Stimulated activated CD8-positive, alpha-beta memory T cell treated with anti-CD3 and anti-CD28 coated beads, Interleukin-4, amount 100 ng/mL, for 4 hours (primary cell): ENCODE measurements around the gene CYTH1.
"Not testable (repeated sequence)": the region's sequence is repeated elsewhere in the genome, so short reads cannot be mapped to it uniquely, and the experiment has no call there.

Source experiments
- DNase-seq, 2 donors: peaks; one replicate each; pipeline ENCODE4 v3.0.0-alpha.2; 2020; ENCODE audit warnings: low read depth in 2 of 2, low spot score in 1 of 2

Gene CYTH1

DNA sequence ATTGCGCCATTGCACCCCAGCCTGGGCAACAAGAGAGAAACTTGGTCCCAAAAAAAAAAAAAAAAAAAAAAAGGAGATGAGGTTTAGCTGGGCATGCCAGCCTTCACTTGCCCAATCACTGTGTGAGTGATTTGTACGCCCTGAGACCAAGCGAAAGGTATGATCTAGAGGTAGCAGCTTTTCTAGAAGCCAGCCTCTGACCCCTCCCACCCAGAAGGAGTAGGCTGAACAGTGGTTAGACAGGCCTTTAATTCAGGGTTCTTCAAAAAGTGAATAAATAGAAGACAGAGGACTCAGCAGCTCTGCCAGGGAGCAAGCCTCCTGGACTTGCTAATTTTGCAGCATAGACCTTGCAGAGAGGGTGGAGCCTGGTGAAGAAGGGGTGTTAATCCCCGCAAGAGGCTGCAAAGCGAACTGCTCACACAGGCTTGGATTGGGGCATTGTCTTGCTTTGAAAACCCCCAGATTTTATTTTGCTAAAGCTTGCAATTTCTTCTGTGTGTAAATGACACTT lies 7.1 kb upstream of the CYTH1 start:
- DNase-seq = no peak

DNA sequence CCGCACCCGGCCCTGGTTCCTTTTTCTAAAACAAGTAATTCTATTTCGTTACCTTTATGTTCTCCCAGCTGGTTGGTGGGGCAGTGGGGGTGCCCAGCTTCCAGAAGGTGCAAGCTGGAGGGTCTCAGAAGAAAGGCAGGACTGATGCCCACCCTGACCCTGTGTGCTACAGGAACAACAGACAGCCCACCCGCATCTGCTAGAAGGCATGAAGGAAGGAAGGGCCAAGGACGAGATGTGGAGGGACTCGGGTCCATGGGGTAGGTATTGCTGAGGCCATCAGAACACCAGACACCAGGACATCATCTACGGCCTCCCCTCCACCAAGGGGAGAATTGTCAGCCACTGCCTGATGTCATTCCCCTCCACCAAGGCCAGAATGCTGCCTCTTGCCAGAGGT lies 6.4 kb upstream of the CYTH1 start:
- no peak for DNase-seq

DNA sequence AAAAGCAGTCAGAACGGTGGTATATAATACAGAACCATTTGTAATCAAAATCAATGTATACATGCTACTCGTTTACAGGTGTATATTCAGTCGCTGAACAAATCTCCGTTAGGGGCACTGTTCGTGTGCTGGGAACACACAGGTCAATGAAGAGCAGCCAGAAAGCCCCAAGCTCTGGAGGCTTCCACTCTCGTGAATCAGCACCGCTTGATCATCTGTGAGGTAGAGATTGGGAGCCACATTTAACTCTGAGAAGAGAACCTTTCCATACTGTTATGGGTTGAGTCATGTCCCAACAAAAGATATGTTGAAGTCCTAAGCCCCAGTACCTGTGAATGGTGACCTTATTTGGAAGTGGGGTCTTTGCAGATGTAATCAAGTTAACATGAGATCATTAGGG lies 5.4 kb upstream of the CYTH1 start:
- no peak for DNase-seq

DNA sequence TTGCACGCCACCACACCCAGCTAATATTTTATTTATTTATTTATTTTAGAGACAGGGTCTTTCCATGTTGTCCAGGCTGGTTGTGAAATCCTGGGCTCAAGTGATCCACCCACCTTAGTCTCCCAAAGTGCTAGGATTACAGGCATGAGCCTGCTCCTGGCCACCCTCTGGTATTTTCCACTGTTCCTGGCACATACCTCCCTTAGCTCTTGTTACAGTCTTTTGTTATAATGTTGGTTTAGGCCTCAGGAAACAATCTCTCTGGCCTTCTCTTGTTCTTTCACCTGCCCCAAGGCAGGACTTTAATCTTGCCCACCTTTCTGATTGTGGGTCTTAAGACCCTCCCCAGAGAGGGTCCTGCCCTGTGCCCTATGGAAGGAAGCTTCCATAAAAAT lies 3.6 kb upstream of the CYTH1 start:
- no peak for DNase-seq

DNA sequence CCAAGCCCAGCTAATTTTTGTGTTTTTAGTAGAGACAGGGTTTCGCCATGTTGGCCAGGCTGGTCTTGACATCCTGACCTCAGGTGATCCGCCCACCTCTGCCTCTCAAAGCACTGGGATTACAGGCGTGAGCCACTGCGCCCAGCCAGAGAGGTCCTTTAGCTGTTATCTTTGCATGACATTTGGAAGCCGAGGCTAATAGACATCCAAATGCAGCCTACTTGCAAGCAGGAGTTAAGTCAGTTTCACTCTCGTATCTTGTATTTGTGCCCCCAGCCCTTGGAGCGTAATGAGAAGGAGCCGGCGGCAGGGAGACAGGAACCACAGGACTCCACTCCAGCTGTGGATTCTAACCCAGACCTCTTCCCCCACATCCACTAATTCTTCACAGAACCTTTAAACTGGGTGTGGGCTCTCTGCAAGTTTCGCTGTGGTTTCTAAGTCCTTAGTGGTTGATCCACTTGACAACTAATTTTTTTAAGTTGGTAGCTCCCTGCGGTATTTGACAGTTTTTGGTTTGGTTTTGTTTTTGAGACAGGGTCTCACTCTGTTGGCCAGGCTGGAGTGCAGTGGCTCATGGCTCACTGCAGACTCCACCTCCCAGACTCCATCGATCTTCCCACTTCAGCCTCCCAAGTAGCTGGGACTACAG lies 3.1 kb upstream of the CYTH1 start:
- no peak for DNase-seq

DNA sequence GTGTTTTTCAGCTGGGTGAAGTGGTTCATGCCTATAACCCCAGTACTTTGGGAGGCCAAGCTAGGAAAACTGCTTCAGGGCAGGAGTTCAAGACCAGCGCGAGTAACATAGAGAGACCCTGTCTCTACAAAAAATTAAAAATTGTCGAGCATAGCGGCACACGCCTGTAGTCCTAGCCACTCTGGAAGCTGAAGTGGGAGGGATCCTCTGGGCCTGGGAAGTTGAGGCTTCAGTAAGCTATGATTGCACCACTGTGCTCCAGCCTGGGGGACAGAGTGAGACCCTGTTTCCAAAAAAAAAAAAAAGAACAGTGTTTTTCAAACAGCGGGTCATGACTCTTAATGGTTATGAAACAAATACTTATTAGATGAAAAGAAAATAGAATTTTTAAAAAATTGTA lies 2.3 kb upstream of the CYTH1 start:
- DNase-seq = no peak

DNA sequence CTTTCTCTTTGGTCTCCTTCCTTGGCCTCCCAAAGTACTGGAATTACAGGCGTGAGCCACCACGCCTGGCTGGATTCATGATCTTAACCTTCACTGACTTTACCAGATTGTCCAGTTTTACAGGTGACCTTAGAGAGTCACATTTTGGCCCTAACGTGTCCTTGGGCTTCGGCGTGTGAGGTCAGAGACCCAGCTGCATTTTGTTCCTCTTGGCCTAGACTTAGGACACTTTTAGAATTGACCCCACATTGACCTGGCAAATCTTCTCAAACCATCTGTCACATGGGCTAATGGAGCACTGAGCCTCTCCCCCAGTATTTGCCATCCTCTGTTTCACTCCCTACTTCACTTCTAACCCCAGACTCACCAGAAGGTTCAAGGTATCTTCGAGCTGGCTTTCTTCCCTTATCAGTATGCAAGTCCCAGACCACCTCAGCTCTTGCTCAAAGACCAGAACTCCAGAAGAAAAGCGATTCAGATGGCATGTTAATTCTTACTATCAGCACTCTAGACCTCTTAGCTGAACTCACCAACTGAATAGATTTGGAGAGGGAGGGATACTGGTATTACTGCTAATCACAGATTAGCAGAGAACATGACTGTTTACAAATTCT lies 1.7 kb upstream of the CYTH1 start:
- no peak for DNase-seq

DNA sequence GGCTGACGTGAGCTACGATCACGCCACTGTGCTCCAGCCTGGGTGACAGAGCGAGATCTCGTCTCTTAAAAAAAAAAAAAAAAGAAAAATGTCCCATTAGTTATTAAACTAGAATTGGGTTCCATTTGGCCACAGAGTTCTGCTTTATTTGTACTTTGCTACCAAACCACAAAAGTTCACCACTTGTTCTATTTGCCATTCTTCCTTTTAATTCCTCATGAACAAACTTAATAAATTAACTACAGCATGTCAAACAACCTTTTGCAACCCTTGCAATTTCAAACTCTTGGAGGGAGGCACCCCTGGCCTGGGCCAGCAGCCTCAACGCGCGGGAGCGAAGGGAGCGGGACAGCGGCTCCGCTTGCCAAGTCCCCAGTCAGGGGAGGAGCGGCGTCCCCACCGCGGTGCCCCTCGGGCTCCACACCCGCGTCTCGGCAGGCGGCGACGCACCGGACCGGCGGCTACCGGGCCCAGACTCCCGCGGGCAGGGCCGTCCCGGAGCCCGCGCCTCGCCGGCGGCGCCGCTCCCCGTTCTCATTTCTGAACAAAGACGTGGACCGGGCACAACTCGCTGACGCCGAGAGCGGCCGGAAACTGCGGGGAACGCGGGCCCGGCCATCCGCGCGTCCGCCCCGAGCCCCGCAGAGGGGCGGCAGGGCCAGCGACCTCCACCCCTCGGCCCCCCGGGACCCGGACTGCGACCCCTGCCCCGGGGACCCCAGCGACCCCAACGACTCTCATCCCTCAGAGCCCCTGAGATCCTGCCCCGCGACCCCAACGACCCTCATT lies 775 bp downstream of the CYTH1 start:
- DNase-seq = no peak

DNA sequence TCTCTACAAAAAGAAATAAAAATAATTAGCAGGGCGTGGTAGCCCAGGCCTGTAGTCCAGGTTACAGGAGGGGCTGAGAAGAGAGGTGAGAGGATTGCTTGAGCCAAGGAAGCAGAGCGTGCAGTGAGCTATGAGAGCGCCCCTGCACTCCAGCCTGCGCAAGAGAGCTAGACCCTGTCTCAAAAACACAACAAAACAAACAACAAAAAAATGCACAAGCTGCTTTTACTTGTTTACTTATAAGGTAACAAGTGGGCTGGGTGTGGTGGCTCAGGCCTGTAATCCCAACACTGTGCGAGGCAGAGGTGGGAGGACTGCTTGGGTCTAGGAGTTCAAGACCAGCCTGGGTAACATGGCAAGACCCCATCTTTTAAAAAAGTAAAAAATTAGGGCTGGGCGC lies 1.7 kb downstream of the CYTH1 start:
- no peak for DNase-seq

DNA sequence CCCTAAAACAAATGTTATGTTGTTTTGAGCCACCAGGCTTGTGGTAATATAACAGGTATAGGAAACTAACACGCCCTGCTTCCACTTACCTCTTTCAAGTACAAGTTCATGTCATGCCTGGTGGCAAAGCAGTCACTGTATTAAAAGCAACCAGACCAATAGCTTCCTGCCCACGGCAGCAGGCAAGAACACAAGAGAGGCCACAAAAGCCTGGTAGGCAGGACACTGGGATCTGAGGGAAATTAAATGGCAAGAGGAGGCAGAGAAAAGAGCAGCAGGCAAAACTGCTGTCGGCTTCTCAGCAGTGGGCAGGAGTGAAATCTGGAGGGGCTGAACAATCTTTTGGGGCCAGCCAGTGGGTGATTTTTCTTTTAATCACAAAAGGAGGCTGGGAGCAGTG lies 2.2 kb downstream of the CYTH1 start:
- DNase-seq = no peak

DNA sequence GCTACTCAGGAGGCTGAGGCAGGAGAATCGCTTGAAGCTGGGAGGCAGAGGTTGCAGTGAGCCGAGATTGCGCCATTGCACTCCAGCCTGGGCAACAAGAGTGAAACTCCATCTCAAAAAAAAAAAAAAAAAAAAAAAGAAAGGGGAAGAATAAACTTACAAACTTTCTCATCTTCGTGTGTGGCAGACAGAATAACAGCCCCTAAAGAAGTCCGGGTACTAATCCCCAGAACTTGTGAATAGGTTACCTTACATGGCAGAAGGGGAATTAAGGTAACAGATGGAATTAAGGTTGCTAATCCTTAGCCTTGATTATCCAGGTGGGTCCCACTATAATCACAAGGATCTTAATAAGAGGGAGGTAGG lies 2.8 kb downstream of the CYTH1 start:
- not testable (repeated sequence) for DNase-seq

DNA sequence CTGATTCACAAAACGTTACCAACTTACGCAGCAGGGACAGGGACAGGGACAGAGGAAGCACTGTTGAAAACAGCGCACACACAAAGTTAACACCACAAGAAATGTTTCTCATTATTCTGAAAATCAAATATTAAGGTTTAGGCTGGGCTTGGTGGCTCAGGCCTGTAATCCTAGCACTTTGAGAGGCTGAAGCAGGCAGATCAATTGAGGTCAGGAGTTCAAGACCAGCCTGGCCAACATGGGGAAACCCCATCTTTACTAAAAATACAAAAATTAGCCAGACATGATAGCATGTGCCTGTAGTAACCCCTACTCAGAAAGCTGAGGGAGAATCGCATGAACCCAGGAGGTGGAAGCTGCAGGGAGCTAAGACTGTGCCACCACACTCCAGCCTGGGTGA lies 4.2 kb downstream of the CYTH1 start:
- DNase-seq = no peak

DNA sequence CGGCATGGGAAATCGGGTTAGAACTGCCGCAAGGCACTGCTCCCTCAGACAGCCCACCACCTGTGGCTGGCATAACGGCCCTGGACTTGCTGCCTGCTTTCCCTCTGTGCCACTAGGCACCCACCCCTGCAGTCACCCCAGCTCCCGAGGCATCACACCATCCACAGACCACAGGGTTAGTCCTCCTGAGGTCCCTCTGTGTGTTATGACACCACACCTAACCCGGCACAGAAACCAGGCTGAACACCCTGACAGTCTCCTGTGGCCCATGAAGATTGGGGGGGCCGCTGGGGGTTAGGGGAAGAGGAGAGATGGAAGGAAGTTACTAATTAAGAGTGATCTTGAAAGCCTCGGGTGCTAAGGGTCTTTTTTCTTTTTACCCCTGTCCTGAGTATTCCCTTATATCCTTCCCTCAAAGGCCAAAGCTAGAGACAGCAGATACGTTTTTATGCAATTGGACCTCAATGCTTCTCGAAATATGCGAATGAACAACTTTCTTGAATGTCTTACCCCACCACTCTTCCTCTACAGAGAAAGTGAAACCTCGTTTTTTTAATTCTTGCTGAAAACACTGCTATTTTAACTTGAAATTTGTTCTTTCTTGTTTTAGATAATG lies 7.0 kb downstream of the CYTH1 start:
- DNase-seq = no peak

DNA sequence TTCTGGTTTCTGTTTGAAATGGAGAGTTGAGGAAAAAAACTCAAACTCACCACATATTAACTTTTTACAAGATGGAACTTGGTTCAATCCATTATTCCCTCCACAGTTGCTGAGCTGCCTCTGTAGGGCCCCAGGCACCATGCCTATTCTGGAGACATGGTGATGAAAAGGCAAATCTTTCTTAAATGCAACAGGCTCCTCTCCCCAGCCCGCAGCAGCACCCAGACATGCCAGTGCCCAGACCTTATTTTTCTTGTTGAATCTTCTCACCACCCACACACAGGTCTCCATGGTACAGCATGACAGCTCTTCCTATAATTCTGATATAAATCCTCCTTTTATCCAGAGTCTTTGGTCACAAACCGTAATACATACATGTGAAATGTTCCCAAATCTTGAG lies 7.6 kb downstream of the CYTH1 start:
- DNase-seq = no peak

DNA sequence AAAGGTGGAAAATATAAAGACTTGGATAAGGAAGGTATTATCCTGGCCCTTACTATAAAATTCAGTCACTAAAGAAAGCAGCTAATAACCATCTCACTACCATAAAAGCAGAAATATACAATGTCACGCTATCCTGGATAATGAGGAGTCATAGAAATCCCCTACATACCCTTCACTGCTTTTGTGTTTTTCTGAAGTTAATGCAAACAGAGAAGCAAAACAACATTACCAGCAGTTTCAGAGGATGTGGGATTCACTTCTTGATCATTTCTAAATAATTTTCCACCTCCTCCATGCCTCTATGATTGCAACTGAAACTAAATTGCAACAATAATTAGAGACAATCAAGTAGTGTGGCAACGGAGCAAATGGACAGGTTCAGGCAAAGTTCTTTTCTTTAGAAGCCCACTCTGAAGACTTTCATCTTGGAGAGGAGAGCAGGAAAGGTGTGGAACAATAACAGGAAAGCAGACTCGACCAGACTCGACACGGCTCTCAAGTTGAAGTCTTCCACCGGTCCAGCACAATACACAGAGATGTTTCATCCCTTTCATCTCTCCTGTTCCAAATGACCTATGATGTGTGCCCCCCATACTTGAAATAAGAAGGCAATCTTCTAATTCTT lies 10.2 kb downstream of the CYTH1 start:
- no peak for DNase-seq

DNA sequence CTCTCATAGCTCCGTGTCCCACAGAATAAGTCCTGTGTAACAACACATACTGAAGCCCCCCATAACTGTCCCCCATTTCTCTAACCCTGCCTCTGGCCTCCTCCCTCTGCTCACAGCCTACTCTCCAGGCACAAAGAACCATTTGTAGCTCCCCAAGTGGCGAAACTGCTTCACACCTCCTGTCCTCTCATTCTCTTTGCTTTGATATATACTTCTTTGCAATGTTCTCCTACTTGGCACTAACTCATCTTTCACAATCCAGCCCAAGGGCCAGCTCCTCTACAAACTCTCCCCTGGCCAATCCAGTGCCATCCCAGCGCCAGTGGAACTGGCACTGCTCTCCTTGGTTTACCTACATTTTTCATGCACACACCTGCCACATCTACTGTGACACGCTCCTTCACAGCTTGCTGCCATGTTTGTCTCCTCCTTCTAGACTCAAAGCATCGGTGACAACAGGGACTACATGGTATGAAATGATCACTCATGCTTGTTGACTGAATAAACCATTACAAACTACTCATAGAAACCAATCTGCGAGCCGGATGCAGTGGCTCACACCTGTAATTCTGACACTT lies 12.8 kb downstream of the CYTH1 start:
- no peak for DNase-seq

DNA sequence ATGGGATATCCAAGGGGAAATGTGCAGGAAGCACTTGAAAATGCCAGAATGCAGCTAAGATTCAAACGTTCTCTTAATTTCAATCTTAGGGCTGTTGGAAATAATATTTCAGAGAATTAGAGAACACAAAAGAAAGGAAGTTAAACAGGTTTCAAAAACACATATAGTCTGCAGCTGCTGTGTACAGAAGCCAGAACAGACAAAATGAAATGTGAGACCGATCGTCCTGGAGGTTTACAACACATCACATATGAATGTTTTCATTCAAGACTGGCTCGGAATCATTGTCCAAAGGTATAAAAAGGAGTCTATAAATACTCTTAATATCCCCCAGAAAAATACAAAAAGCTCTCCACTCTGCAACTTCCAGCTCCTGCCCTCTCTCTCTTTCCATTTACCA lies 14.3 kb downstream of the CYTH1 start:
- no peak for DNase-seq

DNA sequence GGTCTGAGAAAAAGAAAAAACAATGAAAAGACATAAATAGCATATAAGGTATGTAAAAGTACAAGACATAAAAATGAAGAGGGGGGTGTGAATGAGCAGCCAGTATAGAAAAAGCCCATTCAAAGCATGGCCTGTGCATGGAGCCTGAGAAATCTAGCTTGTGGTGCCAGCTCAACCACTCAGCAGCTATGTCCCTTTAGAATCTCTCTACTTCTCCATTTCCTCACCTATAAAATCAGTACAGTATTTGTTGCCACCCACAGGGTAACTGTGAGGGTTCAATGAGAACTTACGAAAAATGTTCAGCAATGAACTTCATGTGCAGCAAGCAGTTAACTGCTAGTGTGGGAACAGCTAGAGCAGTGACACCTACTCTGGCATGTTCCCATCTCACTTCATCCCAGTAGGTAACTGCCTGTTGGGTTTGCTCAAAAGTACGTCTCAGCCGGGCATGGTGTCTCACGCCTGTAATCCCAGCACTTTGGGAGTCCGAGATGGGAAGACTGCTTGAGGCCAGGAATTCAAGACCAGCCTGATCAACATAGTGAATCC lies 15.3 kb downstream of the CYTH1 start:
- DNase-seq = no peak

DNA sequence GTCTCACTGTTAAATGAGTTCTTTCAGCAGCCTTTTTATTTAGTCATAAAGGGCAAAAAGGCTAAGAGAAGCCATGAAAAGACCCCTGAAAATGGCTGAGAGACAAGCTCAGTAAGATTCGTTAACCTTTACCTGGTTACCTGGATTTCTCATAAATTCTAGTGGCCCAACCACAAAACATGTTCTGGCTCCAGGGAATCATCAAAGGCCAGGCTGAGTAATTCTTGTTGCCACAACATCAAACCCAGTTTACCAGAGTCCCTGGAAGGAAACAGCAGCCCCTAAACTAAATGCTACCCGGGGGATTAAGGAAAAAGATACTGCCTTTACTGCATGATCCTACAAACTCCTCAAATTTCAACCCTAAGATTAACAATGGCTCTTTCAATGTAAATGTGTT lies 15.8 kb downstream of the CYTH1 start:
- DNase-seq = no peak

DNA sequence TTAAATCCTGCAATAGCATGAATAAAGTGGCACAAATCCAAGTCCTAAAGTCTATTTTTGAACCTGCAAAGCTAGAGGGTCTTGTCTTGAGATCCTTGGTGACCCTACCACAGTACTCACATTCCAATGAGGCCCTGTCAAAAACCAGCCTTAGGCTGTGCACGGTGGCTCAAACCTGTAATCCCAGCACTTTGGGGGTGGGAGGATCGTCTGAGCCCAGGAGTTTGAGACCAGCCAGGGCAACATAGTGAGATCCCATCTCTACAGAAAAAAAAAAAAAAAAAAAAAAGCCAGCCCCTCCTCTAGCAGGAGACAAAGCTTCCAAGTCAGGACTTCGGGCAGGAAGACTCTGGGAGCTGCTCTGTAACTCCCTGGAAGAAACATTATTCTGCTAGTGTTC lies 16.3 kb downstream of the CYTH1 start:
- DNase-seq = no peak

DNA sequence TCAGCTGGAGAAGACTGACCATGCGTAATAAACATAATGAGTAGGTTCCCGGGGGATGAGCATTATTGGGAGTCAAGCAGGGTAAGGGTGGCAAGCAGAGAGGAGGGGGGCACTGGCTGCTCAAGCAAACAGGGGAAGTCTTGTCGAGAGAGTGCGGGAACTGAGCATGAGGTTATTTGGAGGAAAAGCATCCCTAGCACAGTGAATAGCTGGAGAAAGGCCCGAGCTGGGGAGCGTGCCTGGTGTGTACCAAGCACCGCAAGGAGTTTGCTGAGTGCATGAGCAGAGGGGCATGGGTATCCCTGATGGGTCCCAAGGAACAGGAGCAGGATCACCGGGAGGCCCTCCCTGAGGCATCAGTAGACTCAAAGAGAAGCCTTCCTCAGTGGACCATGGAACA lies 17.2 kb downstream of the CYTH1 start:
- DNase-seq = no peak
